ENCODE measurements around the gene CDC42EP1.

CDC42EP1 gene

GRCh38 chr22:37559901-37560607 is at the start of gene CDC42EP1:
TSS of gene CDC42EP1 (plus strand) at chr22:37560480. CDS start at chr22:37566350, 5,870 bp downstream.
- peaks cover 17% of the 10 kb centered on the region for H3K4me1 ChIP-seq (ENCODE audit: control insufficient read depth, insufficient read depth, low read length)
- no peaks in the 10 kb centered on the region for H3K9me3 ChIP-seq (ENCODE audit: control insufficient read depth, insufficient read depth, low read length)
- H3K27ac ChIP-seq (ENCODE audit: low read length): no peak within 1 kb of the TSS
- peaks cover 8% of the 10 kb centered on the region; the same call in 1 of the 2 replicates for H3K27me3 ChIP-seq (ENCODE audit: control insufficient read depth, insufficient read depth, low read length)
- DNase-seq (ENCODE audit: low read depth, low spot score): no peak
- no CpG with 5 or more reads among the region's 76 CpGs for WGBS (ENCODE audit: insufficient coverage, insufficient read length)
- no peaks in the 10 kb centered on the region for H3K36me3 ChIP-seq (ENCODE audit: control insufficient read depth, insufficient read depth, low read length)
- H3K4me3 ChIP-seq (ENCODE audit: low read length): peak within 1 kb of the TSS; percentile 31; the same call in 1 of the 2 replicates

DNA sequence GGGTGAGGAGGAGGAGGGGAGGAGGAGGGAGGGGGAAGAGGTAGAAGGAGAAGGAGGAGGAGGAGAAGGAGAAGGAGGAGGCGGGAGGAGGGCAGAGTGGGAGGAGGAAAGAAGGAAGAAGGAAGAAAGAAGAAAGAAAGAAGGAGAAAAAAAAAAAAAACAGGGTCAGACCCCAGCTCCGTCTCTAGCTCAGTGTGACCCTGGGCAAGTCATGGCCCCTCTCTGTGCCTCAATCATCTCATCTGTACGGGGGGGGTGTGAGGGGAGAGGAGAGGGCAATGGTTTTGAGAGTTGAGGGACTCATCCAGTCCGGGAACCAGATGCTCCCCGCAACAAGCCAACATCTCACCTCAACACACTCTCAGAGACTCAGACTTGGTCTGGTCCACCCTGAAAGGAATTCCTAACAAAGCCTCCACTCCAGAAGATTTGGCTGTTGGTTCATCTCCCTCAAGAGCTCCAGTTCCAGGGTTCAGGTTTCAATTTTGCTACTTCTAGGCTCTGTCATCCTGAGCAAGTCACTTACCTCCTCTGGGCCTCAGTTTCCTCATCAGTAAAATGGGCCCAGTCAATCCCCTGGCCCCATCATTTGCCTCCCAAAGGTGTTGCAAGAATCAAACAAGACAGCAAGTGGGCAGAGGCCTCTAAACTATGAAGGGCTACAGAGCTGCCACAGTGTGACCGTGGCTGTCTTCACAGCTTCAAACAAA is 48.7 kb upstream of the CDC42EP1 start:
- no peak for DNase-seq (ENCODE audit: low read depth, low spot score)
- no peak overlapping the region for H3K4me3 ChIP-seq (ENCODE audit: low read length)
- WGBS (ENCODE audit: insufficient coverage, insufficient read length): no CpG with 5 or more reads among the region's 6 CpGs
- H3K27me3 ChIP-seq (ENCODE audit: control insufficient read depth, insufficient read depth, low read length): no peaks in the 10 kb centered on the region
- no peak overlapping the region for H3K27ac ChIP-seq (ENCODE audit: low read length)
- H3K36me3 ChIP-seq (ENCODE audit: control insufficient read depth, insufficient read depth, low read length): peaks cover 6% of the 10 kb centered on the region; the same call in 1 of the 2 replicates
- peaks cover 1% of the 10 kb centered on the region; the same call in 1 of the 2 replicates for H3K4me1 ChIP-seq (ENCODE audit: control insufficient read depth, insufficient read depth, low read length)
- H3K9me3 ChIP-seq (ENCODE audit: control insufficient read depth, insufficient read depth, low read length): no peaks in the 10 kb centered on the region

DNA sequence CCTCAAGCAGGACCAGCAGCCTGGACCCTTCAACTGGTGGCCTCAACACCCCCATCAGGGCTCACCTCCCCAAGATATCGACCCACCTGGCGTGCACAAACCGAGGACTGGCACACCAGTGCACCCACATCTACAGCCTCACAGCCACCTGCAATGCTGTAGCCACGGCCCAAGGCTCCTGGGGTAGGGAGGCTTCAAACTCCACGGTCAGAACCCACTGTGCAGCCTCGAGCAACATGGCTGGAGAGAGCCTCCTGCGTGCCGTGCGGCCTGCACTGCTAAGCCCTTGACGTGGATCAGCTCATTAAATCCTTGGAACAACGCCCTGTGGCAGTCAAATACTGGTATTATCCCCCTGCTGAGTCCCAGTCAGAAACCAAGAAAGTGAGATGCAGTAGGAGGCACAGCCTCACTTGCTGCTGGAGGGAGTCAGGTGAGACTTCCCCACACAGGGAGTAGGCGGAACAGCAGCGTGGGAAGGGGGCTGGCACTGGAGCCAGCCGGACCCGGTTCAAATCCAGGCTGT is 45.7 kb upstream of the CDC42EP1 start:
- H3K36me3 ChIP-seq (ENCODE audit: control insufficient read depth, insufficient read depth, low read length): no peaks in the 10 kb centered on the region; the same call in 1 of the 2 replicates
- no CpG with 5 or more reads among the region's 15 CpGs for WGBS (ENCODE audit: insufficient coverage, insufficient read length)
- DNase-seq (ENCODE audit: low read depth, low spot score): no peak
- no peak overlapping the region for H3K27ac ChIP-seq (ENCODE audit: low read length)
- peaks cover 4% of the 10 kb centered on the region; the same call in 1 of the 2 replicates for H3K27me3 ChIP-seq (ENCODE audit: control insufficient read depth, insufficient read depth, low read length)
- H3K4me1 ChIP-seq (ENCODE audit: control insufficient read depth, insufficient read depth, low read length): peaks cover 4% of the 10 kb centered on the region; the same call in 1 of the 2 replicates
- H3K4me3 ChIP-seq (ENCODE audit: low read length): no peak overlapping the region
- H3K9me3 ChIP-seq (ENCODE audit: control insufficient read depth, insufficient read depth, low read length): no peaks in the 10 kb centered on the region

DNA sequence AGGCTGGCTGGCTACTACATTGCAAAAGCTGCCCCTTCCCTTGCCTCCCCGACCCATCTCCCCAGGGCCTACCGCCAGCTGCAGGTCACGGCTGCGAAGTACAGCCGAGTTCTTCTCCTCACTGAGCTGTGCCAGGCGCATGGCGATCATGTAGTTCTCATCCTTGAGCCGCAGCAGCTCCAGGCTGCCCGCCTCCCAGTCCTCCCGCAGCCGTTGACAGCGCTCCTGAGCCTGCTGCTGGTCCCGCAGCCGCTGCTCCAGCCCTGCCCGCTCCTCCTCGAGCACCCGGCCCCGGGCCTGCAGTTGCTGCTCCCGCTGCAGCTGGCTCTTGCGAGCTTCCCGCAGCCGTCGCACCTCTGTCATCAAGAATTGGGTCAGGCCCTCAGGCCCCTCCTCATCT is 44.4 kb upstream of the CDC42EP1 start:
- no peak for DNase-seq (ENCODE audit: low read depth, low spot score)
- H3K9me3 ChIP-seq (ENCODE audit: control insufficient read depth, insufficient read depth, low read length): no peaks in the 10 kb centered on the region
- peaks cover 4% of the 10 kb centered on the region; the same call in 1 of the 2 replicates for H3K27me3 ChIP-seq (ENCODE audit: control insufficient read depth, insufficient read depth, low read length)
- H3K27ac ChIP-seq (ENCODE audit: low read length): no peak overlapping the region
- no peaks in the 10 kb centered on the region; the same call in 1 of the 2 replicates for H3K36me3 ChIP-seq (ENCODE audit: control insufficient read depth, insufficient read depth, low read length)
- peaks cover 6% of the 10 kb centered on the region for H3K4me1 ChIP-seq (ENCODE audit: control insufficient read depth, insufficient read depth, low read length)
- no CpG with 5 or more reads among the region's 23 CpGs for WGBS (ENCODE audit: insufficient coverage, insufficient read length)
- no peak overlapping the region for H3K4me3 ChIP-seq (ENCODE audit: low read length)

GRCh38 chr22:37516456-37516855 is 43.8 kb upstream of the CDC42EP1 start:
- no peak for DNase-seq (ENCODE audit: low read depth, low spot score)
- no peak overlapping the region for H3K4me3 ChIP-seq (ENCODE audit: low read length)

DNA sequence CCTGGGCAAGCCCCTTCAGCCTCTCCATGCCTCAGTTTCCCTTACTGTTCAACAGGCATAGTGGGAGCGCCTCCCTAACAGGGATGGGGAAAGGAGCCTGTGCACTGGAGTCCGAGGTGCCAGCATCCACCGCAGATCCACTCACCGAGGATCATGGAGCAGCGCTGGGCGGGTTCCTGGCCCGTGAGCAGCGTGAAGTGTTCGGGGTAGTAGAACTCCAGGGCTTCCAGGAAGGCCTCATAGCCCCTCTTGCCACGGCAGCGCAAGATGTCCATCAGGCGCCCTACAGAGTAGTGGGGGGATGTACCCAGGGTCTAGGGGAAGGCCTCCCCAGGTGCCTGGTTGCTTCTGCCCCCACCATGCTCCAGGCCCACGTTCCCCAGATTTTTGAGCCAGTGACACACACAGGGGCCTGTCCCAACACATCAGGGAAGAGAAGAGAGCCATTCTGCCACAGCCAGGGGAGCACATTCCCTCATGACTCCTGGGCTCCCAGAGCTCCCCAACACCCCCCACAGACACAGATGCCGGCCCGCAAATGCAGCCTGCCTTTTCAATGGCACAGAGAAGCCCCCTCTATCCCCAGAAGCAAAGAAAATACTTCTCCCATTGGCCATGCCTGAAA is 42.3 kb upstream of the CDC42EP1 start:
- WGBS (ENCODE audit: insufficient coverage, insufficient read length): no CpG with 5 or more reads among the region's 15 CpGs
- H3K9me3 ChIP-seq (ENCODE audit: control insufficient read depth, insufficient read depth, low read length): no peaks in the 10 kb centered on the region
- DNase-seq (ENCODE audit: low read depth, low spot score): no peak
- H3K27me3 ChIP-seq (ENCODE audit: control insufficient read depth, insufficient read depth, low read length): peaks cover 4% of the 10 kb centered on the region; the same call in 1 of the 2 replicates
- H3K4me1 ChIP-seq (ENCODE audit: control insufficient read depth, insufficient read depth, low read length): peaks cover 6% of the 10 kb centered on the region
- H3K4me3 ChIP-seq (ENCODE audit: low read length): no peak overlapping the region
- H3K36me3 ChIP-seq (ENCODE audit: control insufficient read depth, insufficient read depth, low read length): no peaks in the 10 kb centered on the region; the same call in 1 of the 2 replicates
- no peak overlapping the region for H3K27ac ChIP-seq (ENCODE audit: low read length)

More at GRCh38 chr22:37516456-37516855, 43.8 kb upstream of the CDC42EP1 start:
- peaks cover 4% of the 10 kb centered on the region; the same call in 1 of the 2 replicates for H3K27me3 ChIP-seq (ENCODE audit: control insufficient read depth, insufficient read depth, low read length)
- peaks cover 6% of the 10 kb centered on the region for H3K4me1 ChIP-seq (ENCODE audit: control insufficient read depth, insufficient read depth, low read length)
- no CpG with 5 or more reads among the region's 1 CpG for WGBS (ENCODE audit: insufficient coverage, insufficient read length)
- no peaks in the 10 kb centered on the region for H3K9me3 ChIP-seq (ENCODE audit: control insufficient read depth, insufficient read depth, low read length)
- H3K36me3 ChIP-seq (ENCODE audit: control insufficient read depth, insufficient read depth, low read length): no peaks in the 10 kb centered on the region; the same call in 1 of the 2 replicates
- no peak overlapping the region for H3K27ac ChIP-seq (ENCODE audit: low read length)

DNA sequence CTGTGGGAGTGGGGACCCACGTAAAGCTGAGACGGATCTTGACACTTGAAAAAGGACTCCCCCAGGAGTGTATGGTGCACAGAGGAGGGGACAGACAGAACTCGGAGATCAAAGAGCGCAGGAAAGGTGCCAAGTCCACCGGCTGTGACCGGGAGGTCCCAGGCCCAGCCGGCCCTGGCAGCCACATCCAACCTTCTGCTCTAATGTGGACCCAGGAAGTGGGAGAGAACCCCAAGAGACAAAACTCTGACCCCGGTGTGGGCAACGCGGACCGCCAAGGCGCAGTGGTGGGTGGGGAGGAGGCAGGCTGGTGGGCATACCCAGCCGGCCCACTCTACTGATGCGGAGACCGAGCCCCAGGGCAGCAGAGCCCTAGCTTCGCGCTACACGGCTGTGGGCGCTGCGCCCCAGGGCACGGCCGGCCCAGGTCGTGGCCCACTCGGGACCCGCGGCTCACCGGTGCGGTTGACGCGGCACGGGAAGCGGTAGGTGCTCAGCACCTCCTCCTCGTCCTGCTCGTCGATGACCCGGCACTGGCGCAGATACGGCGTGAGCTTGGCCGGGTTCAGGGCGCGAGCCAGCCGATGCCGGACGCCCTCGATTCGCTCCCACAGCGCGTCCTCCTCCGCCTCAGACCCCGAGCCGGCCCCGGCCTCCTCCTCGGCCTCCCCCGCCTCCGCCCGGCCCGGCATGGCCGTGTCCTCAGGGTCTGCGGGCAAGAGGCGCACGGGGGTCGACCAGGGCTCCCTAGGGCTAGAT is 41.6 kb upstream of the CDC42EP1 start:
- no CpG with 5 or more reads among the region's 63 CpGs for WGBS (ENCODE audit: insufficient coverage, insufficient read length)
- Histone ChIP-seq H3K4me1 (ENCODE audit: control insufficient read depth, insufficient read depth, low read length) (peaks cover 6% of the 10 kb centered on the region), H3K4me3 (ENCODE audit: low read length) (peak overlapping the region; percentile 60), H3K9me3 (ENCODE audit: control insufficient read depth, insufficient read depth, low read length) (no peaks in the 10 kb centered on the region), H3K27ac (ENCODE audit: low read length) (no peak overlapping the region), H3K36me3 (ENCODE audit: control insufficient read depth, insufficient read depth, low read length) (no peaks in the 10 kb centered on the region; the same call in 1 of the 2 replicates), H3K27me3 (ENCODE audit: control insufficient read depth, insufficient read depth, low read length) (peaks cover 4% of the 10 kb centered on the region; the same call in 1 of the 2 replicates)
- DNase-seq (ENCODE audit: low read depth, low spot score): no peak

DNA sequence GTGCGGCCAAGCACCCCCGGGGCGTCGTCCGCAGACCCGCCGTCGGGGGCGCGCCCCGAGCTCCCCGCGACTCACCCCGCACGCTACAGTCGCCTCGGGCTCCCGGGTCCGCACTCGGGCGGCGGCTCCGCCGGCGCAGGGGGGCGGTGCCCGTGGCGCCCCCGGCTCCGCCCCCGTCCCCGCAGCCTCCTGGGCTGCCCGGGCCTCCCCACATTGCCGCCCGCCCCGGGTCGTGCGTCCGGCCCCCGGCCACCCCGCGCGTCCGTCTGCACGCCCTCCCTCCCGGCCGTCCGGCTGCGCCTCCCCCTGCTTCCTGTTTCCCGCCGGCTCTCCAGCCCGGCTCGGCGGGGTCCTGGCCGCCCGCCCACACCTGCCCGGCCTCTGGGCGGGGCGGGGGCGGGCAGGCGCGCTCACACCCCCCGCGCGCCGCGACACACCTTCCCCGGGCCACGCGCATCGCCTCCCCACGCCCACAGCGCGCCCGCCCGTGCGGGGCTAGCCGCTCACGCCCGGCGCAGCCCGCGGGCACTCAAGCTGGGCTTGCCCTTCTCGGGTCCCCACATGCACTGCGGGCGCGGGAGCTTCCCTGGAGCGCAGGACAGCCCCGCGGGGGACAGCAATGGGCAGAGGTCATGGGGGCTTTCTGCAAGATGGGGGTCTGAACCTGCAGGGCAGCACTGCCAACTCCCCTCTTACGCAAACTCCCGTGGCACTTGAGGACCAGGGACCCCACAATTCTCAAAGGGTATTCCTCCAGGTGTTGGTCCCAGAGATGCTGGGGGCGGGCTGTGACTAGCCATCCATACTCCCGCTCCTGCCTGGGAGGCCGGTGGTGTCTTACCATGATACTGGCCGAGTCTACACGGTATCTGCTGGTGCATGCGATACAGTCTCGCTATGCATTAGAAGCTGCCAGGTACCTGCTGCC is 40.7 kb upstream of the CDC42EP1 start, which contains the start of gene CARD10:
Gene CARD10, minus strand, starts transcription at position 148 of the 928 bp plus-strand sequence. CDS start 215 bp downstream, outside the sequence.
- Histone ChIP-seq H3K9me3 (ENCODE audit: control insufficient read depth, insufficient read depth, low read length) (no peaks in the 10 kb centered on the region), H3K27ac (ENCODE audit: low read length) (no peak within 1 kb of the TSS), H3K36me3 (ENCODE audit: control insufficient read depth, insufficient read depth, low read length) (no peaks in the 10 kb centered on the region; the same call in 1 of the 2 replicates), H3K4me1 (ENCODE audit: control insufficient read depth, insufficient read depth, low read length) (peaks cover 6% of the 10 kb centered on the region), H3K4me3 (ENCODE audit: low read length) (peak within 1 kb of the TSS; percentile 60), H3K27me3 (ENCODE audit: control insufficient read depth, insufficient read depth, low read length) (peaks cover 4% of the 10 kb centered on the region; the same call in 1 of the 2 replicates)
- no CpG with 5 or more reads among the region's 99 CpGs for WGBS (ENCODE audit: insufficient coverage, insufficient read length)
- DNase-seq (ENCODE audit: low read depth, low spot score): no peak

- Histone ChIP-seq H3K9me3 (ENCODE audit: control insufficient read depth, insufficient read depth, low read length) (no peaks in the 10 kb centered on the region), H3K36me3 (ENCODE audit: control insufficient read depth, insufficient read depth, low read length) (no peaks in the 10 kb centered on the region; the same call in 1 of the 2 replicates), H3K27ac (ENCODE audit: low read length) (no peak overlapping the region), H3K4me1 (ENCODE audit: control insufficient read depth, insufficient read depth, low read length) (peaks cover 6% of the 10 kb centered on the region), H3K27me3 (ENCODE audit: control insufficient read depth, insufficient read depth, low read length) (peaks cover 4% of the 10 kb centered on the region; the same call in 1 of the 2 replicates), H3K4me3 (ENCODE audit: low read length) (no peak overlapping the region)
- DNase-seq (ENCODE audit: low read depth, low spot score): no peak
- no CpG with 5 or more reads among the region's 10 CpGs for WGBS (ENCODE audit: insufficient coverage, insufficient read length)
Observed at GRCh38 chr22:37520776-37521191, 39.5 kb upstream of the CDC42EP1 start.
